DMS53 (cell line): ENCODE data around the gene ABHD4.
"Not testable (repeated sequence)": the region's sequence is repeated elsewhere in the genome, so short reads cannot be mapped to it uniquely, and the experiment has no call there.

Source experiments
- DNase-seq: peaks from one replicate; lab custom pipeline; 2025; lab: John Stamatoyannopoulos, UW

ABHD4 gene

GRCh38 chr14:22589096-22589839 is 8.8 kb upstream of the ABHD4 start, which contains the start of gene DAD1:
DAD1 (minus strand) TSS chr14:22589224; CDS start chr14:22589157, 67 bp downstream.
- DNase-seq: peak; percentile 98

GRCh38 chr14:22593189-22593588 is 4.9 kb upstream of the ABHD4 start:
- DNase-seq: no peak

DNA sequence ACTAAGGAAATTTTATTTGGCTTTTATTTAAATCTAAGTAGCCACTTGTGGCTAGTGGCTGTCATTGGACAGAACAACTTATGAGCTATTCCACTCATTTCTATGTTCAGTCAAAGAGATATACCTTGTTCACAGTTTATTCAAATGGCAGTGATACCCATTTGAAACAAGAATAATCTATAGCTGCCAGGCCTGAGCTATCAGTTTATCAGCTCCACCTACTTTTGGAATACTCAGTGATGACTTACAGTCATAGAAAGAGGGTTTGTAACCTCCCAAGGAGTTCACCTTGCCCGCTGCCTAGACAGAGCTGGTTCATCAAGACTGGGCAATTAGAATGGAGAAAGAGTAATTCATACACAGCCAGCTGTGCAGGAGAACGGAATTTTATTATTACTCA is 4.5 kb upstream of the ABHD4 start:
- no peak for DNase-seq

- DNase-seq: no peak
Observed at GRCh38 chr14:22594156-22594716, 3.9 kb upstream of the ABHD4 start.

DNA sequence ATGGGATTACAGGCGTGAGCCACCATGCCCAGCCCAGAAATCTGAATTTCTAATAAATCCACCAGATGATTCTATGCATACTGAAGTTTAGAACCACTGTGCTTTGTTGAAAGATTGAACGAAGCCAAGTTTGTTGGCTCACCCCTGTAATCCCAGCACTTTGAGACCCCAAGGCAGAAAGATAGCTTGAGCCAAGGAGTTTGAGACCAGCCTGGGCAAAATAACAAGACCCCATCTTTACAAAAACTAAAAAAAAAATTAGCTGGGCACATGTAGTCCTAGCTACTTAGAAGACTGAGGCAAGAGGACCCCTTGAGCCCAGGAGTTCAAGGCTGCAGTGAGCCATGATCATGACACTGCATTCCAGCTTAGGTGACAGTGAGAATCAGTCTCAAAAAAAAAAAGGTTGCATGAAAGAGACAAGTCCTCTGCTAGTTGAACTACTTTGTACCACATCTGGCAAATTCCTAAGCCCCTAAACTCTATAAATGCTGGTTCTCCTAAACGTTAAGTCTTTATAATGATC is 1.7 kb upstream of the ABHD4 start:
- no peak for DNase-seq

DNA sequence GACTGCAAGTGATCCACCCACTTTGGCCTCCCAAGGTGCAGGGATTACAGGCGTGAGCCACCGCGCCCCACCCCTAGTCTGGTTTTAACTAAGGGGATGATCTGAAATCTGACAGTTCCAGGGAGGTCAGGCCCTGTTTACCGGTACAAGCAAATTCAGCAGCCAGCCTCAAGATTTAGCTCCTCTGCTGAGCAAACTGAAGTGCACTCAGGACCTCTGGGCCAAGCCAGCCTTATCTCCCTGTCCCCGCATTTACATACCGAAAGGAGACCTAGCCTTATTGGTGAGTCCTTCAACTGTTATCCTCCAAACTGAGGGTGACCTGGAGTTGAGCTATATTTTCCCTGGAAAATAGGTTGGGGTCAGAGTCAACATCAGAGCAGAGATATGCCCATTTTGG is 835 bp upstream of the ABHD4 start:
- DNase-seq: no peak

DNA sequence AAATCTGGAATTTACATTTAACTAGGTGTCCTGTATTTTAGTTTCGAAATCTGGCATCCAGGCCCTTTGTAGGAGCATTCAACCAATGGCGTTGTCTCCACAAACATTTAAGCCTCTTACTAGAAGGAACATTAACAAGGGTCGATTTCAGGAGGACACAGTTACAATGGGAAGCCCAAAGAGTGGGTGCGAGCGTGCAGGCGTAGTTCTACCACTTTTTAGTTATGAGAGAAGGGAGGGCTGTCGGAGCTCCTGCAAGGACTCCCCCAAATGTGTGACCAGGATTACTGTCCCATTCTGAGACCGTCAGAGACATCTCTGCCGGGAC is 365 bp upstream of the ABHD4 start:
- no peak for DNase-seq

DNA sequence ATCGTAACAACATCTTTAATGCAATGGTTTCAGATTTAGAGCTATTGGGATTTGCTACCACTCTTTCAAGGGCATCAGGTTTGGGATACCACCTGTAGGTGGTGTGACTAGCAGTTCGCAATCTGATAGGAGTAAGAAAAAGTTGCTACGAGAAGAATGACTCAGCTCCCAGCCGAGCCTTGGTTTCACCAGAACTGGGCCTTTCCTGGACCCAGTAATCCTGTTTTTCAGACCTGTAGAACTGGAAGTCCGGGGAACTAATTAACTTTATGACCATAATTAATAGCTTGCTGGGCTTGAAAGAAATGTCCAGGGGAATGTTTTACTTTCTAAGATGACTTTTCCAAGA is 770 bp downstream of the ABHD4 start:
- DNase-seq: peak; percentile 67

DNA sequence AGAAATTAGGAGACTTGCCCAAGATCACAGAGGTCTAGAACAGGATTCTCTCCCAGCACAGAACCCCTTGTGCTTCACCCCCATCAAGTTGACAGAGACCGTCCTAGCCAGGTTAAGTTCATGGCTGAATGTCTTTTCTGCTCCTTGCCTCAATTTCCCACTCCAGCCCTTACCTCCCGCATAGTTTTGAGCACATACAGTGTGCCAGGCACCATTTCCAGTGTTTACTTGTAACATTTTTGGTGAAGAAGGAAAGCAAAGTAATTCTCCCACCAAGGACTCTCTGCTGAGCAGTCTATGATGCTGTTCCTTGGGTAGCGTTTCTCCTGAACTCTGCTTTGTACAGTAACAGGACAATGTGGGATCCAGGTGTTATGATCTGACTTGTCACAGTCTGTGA is 1.2 kb downstream of the ABHD4 start:
- no peak for DNase-seq

GRCh38 chr14:22600027-22600426 is 1.9 kb downstream of the ABHD4 start:
- no peak for DNase-seq

DNA sequence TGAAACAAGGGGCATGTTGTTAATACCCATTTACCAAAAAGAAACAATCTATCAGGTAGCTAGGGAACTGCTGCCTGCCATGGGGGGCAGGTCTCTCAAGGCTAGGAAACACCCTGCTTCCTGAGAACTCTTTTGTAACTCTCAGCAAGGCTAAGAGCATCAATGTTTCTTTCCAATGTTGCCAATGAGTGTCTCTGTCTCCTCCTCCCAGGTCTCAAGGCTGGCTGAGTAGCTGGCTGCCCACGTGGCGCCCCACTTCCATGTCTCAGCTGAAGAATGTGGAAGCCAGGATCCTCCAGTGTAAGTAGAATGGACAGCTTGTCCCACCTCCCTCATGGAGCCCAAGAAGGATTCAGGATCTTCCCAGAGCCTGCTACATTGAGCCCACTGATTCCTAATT is 3.4 kb downstream of the ABHD4 start:
- DNase-seq: no peak

DNA sequence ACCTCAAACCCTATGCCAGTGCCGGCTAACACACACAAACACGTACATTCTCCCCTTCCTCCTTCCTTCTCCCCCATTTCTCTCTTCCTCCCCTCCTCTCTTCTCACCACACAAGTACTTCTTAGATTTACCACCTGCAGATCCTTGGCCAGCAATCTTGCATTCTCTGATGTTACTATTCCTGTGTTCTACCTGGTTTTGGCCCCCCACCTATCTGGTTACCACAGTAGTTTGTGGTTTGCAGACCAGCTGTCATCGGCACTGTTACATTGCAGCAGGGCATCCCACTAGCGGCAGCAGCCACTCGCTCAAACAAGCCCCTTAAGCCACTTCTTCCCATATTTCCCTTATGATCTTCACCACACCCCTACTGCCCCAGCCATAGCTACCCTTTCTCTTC is 3.9 kb downstream of the ABHD4 start:
- DNase-seq: no peak

DNA sequence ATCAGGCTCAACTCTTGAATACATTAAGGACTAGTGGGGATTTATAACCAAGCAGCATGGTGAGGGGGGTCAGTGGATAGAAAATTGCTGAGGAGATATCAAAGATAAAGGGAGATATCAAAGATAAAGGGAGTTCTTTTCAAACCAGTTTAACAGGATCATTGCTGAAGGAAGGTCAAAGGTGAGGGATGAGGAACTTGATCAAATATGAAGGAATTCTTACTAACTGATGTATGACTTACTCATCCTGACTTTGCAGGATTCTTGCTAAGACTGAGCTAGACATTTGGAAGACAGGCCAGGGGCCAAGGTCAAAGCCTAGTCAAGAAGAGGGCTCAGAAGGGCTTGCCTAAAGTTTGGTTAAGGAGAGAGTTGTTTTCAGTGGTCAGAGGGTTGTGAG is 4.8 kb downstream of the ABHD4 start:
- DNase-seq: peak; percentile 9

- peak; percentile 54 for DNase-seq
Observed at GRCh38 chr14:22606380-22606779, 8.3 kb downstream of the ABHD4 start.

DNA sequence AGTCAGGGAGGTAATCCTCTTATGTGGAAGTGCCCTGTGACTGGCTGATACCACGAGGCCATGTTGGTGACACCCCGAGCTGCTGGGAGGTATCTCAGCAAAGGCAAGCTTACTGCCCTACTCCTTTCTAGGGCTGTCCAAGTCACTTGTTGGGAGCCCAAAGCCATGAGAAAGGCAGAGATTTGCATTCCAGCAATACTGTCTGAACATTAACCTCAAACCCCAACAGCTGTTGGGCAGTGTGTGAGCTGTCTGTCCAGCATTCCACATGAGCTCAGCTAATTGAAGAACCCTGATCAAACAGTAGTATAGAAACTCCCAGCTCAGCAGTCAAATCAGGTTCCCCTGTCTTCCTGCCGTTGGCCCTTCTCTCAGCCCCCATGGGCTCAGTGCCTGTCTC is 9.2 kb downstream of the ABHD4 start:
- no peak for DNase-seq

GRCh38 chr14:22610931-22611330 is 12.8 kb downstream of the ABHD4 start:
- DNase-seq: no peak

GRCh38 chr14:22613106-22613695 is 15.1 kb downstream of the ABHD4 start:
- no peak for DNase-seq

DNA sequence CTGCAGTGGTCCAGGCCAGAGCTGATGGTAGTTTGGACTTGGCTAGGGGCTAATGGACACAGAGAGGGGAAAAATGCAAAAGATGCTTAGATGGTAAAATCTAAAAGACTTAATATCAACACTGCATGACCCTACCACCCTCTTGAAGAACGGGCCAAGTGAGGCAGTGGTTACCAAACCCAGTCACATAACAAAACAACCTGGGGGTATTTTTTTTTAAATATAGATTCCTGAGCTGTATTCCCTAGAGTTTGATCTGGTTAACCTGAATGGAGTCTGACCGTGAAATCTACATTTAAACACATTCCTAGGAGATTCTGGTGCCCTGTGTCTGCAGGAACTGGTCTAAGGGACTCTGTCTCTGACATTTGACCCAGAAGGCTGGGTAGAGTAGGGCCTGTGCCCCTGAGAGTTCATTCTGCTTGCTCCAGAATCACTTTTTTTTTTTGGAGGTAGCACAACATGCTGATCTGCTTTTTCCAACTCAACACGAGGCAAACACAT is 15.7 kb downstream of the ABHD4 start:
- no peak for DNase-seq

DNA sequence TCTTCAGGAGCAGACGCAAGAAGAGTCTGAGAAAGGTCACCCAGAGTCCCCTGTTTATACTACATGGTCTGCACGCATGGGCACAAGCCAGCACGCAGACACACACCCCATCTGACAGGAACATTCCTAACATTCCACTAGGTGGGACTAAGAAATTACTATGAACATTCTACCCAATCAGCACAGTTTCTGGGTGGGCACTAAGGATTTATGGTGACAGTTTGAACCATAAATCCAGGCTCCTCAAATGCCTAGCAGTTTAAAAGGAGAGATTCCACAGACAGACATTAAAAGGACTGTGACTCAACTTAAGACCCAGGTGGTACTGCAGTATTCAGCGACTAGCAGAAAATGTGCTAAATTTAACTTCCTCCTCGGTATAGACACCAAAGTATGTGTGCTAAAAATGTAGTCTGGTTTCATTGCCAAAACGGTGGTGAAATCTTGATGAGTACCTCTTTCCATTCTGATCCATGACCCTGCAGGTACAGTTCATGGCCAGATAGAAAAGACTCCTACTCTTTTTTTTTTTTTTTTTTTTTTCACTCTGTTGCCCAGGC is 16.2 kb downstream of the ABHD4 start:
- DNase-seq: no peak

DNA sequence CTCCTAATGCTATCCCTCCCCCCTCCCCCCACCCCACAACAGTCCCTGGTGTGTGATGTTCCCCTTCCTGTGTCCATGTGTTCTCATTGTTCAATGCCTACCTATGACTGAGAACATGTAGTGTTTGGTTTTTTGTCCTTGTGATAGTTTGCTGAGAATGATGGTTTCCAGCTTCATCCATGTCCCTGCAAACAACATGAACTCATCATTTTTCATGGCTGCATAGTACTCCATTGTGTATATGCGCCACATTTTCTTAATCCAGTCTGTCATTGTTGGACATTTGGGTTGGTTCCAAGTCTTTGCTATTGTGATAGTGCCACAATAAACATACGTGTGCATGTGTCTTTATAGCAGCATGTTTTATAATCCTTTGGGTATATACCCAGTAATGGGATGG is 17.7 kb downstream of the ABHD4 start:
- not testable (repeated sequence) for DNase-seq

DNA sequence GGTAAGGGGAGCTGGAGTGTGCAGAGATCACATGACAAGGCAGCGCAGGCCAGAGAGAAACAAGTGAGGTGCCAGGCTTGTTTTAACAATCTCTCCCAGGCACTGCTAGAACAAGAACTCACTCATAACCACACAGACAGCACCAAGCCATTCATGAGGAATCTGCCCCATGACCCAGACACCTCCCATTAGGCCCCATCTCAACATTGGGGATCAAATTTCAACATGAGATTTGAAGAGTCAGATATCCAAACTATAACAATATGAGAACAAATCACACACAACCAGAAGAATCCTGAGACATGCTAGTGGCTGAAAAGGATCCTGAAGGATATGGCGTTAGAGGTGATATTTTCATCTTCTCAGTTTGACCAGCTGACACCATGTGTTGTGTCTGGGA is 24.2 kb downstream of the ABHD4 start:
- DNase-seq: no peak

- no peak for DNase-seq
Observed at GRCh38 chr14:22623047-22623446, 24.9 kb downstream of the ABHD4 start.

GRCh38 chr14:22626590-22626989 is 28.5 kb downstream of the ABHD4 start:
- no peak for DNase-seq
